ENCODE results near the gene FAM219B.

- TF ChIP-seq POLR2AphosphoS5 (IDR thresholded peaks at IDR 0.05; ENCODE audit: borderline replicate concordance, low read depth, low read length) (no peak), EZH2 (IDR thresholded peaks at IDR 0.05) (no peak), FOXP2 (optimal IDR thresholded peaks at IDR 0.05; ENCODE audit: control extremely low read depth, extremely low read length, insufficient read depth) (no peak)
Measured at GRCh38 chr15:74937272-74937589, 30.6 kb upstream of the FAM219B start.

Data from SK-N-MC (cell line).